HG03342 (cell line): ENCODE measurements around the gene SLC6A6.

Experiments
- ATAC-seq: cut with Tn5 transposase; IDR thresholded peaks from one replicate; pipeline ENCODE4 v1.9.1; 2021; ENCODE audit warnings: mild to moderate bottlenecking, moderate library complexity; ENCODE audit not compliant: unreplicated experiment

Gene SLC6A6

DNA sequence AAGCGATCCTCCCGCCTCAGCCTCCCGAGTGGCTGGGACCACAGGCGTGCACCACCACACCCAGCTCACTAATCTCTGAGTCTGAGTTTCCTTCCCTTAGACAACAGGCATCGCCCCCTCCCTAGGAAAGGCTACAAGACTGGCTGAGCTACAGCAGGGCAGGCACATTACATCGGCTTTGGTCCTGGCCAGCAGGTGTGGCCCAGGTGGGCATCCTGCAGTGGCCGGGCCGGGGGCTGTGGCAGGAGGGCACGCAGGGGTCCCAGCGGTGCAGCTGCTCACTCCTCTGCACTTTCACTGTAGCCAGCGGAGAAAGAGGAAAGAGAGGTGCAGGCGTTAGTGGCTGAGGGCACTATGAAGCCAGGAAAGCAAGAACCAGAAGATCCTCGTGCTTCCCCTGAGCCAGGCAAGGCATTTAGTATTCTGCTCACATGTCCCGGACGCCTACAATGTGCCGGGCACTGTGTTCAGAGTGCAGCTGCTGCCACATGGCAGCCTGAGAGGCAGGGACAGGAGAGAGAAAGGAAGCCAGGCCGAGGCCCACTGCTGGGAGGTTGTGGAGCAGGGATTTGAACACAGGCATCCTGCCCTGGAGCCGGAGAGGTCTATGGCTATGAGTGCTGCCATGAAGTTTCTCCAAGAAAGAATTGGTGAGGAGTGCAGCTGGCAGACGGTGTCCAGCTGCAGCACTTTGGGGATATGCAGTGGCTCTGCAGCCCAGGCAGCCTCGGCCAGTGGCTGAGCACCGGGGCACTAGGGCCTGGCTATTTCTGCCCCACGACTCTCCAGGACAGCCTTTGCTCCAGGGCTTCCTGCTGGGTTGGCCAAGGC is 115.4 kb downstream of the SLC6A6 start:
- ATAC-seq = no peak

DNA sequence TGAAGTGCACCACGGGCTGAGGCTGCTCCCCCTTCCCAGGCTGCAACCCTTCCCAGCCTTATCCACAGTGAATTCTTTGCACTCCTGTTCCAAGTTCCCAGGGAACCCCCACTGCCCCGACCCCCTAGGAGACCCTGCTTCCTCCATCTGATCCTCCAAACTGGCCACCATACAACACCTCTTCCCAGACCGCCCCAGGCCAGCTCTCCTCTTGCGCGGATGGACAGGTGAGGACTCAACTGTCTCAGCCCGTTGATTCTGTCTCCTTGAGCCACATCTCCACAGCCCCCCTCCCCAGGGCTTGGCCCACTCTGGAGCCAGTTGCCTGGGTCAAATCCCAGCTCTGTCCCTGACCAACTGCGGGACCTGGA is 116.0 kb downstream of the SLC6A6 start:
- no peak for ATAC-seq

DNA sequence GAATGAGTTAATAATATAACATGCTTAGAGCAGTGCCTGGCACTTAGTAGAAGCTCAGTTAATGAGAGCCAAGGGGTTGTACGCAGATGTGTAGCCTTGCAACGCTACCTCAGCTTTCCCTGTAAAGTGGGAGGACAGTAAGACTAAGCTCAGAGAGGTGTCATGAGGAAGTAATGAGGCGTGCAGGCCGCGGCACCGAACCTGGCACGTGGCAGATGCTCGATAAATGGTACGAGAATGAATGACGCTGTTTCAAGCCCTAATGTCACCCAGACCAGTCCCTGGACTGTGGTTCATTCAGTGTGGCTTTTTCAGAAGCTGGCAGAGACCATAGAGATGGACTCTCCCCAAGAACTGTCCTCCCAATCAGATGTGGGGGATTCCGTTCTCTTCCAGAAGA is 116.5 kb downstream of the SLC6A6 start:
- ATAC-seq = no peak

DNA sequence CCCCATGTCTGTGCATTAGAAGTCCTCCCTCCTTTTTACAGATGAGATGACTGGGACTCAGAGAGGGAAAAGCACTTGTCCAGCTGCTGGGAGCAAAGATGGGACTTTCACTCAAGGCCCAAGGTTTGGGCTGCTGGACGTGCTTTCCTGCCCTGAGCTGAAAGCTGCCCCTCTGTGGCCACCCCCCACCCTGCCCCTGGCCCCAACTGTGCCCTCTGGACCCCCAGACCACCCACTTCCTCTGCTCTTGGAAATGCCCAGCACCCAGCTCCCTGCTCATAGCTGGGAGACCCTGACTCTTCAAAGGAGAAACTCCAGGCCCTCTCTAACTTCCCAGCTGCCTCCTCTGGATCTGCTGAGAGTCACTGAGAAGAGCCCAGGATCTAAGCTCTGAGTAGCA is 117.0 kb downstream of the SLC6A6 start:
- ATAC-seq = no peak

DNA sequence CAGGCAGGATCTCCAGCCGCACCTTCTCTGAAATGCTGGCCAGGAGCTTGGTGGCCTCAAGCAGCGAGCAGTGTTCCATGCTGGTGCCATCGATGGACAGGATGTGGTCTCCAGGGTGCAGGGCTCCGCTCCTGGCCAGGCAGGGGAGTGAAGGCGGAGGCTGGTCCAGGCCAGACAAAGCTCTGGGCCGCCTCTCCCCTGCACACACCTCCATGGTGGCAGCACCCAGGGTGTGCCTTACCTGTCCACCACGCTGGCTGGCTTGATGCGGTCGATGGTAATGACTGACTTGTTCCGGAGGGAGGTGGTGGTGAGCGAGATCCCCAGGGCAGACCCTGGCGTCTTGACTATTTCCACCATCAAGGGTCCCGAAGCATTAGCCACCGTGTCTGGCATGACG is 117.7 kb downstream of the SLC6A6 start:
- no peak for ATAC-seq

DNA sequence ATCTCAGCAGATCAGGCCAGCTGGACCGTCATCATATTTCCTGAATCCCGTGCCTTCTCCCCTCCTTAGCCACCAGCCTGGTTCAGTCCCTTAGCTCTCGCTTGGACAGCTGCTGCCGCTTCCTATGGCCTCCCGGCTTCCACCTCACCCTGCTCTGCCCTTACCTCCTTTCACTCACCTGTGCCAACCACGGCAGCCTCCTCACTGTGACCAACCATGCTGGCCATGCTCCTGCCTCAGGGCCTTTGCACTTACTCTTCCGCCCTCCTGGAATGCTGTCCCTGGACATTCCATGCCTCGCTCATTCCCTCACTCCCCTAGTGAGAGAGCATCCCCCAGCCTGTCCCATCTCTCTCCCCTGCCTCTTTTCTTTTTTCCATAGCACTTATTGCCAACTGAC is 118.6 kb downstream of the SLC6A6 start:
- no peak for ATAC-seq

DNA sequence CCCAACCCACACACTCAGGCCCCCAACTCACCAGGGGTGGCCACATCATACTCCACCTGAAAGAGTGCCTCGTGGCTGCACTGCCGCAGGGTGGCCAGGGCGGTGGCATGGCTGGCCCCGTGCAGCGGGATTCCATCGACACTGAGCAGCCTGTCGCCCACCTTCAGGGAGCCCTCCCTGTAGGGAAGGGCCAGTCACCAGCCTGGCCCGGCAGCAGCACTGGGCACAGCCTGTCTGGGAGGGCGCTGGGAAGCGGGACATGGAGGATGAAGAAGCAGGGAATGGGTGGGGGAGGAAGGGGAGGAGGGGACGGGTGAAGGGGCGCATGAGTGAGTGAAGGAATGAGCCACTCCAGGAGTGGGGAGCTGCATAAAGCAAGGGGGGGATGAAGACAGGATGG is 119.2 kb downstream of the SLC6A6 start:
- ATAC-seq = no peak

DNA sequence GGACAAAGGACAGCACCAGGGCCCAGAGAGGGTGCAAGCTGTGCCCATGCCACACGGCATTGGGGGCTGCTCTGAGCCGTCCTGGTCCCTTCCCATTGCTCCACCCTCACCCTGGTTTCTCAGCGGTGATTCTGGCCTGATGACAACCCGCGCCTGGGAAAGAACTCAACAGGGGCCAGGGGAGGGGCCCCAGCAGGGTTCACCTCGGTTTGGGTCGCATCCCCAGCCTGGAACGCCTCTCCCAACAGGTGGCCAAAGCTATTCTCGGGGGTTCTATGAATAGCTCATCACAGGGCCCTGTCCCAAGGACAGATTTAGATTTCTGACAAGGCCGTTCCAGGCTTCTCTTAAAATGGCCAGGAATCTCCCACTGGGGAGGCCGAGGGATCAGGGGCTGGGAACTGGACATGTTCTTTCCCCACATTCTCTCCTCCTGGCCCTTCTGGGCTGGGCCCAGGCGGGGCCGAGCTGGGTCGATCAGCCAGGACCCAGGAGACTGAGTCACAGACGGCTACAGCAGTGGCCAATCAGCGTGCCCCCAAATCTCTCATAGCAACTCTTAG is 119.8 kb downstream of the SLC6A6 start:
- no peak for ATAC-seq

DNA sequence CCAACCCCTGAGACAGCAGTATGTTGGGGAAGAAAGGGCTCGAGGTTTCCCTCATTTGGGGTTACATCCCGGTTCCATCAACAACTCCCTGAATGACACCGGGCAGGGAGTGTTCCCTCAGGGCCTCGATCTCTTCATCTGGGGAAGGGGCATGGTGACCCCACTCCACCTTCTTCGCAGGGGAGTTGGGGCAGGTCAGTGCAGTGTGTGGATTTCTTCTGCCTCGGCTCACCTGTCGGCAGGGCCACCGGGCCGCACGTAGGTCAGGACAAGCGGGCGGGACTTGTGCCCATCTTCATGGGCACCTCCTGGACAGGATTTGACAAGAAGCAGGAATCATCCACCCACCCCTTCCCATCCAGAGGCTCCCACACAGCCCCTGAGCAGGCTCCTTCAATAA is 120.4 kb downstream of the SLC6A6 start:
- ATAC-seq = no peak

DNA sequence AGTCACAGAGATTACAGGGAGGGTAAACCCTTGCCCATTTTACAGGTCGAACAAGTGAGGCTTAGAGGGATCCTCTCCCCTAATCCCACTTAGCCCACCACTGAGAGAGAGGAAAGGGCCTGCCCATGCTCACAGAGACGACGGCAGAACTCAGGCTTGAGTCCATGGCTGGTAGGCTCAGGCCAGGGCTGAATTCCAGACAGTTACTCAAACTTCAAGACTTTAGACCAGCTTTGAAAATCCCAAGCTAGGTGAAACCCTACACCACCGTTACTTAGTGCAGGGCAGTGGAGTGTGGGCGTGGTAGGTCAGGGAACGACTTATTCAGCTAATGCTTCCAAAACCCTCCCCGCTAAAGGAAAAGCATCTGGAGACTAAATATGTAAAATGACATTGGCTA is 121.4 kb downstream of the SLC6A6 start:
- ATAC-seq = no peak

DNA sequence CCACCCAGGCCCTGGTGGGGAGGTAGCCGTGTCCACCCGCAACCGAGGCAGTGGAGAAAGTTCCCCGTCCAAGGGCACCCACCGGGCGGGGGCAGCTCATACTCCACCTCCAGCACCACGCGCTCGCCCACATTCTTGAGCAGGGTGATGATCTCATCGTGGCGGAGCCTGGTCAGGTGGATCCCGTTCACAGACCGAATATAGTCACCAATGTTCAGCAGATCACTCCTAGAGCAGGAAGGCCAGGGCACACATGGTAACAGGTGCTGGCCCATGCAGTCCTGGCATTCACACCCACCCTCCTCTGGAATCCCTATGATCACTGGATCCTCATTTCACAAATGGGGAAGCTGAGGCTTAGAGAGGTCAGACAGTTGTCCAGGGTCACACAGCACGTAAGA is 121.9 kb downstream of the SLC6A6 start:
- ATAC-seq = no peak

DNA sequence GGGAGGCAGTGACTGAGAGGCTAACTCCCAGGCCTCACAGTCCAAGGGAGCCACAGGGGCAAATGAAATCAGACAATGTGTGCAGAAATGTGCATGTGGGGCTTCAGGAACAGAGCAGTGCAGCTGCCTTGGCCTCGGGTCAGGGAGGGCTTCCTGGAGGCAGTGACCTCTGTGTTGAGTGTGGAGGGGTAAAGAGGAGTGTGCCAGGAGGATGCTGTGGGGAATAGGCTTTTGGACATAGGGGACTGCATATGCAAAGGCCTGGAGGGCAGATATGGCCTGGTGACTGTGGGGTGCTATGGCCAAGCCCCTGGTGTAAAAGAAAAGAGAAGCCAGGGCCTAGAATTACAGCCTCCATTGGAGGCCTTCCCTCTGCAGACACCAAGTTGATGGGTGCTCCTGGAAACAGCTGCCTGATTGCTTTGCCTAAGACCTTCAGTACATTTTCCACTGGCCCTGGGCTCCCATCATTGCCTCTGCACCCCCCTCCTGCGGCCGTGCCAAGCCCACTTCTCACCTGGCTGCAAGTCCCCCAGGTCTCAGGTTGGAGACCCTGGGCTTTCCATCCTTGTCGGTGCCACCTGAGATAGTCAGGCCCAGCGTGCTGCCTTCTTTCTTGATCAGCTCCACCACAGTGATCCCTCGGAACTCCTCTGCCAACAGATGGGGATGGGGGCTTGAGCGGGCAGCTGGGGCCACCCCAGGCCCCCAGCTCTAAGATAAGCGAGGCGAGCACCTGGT is 122.7 kb downstream of the SLC6A6 start:
- no peak for ATAC-seq

DNA sequence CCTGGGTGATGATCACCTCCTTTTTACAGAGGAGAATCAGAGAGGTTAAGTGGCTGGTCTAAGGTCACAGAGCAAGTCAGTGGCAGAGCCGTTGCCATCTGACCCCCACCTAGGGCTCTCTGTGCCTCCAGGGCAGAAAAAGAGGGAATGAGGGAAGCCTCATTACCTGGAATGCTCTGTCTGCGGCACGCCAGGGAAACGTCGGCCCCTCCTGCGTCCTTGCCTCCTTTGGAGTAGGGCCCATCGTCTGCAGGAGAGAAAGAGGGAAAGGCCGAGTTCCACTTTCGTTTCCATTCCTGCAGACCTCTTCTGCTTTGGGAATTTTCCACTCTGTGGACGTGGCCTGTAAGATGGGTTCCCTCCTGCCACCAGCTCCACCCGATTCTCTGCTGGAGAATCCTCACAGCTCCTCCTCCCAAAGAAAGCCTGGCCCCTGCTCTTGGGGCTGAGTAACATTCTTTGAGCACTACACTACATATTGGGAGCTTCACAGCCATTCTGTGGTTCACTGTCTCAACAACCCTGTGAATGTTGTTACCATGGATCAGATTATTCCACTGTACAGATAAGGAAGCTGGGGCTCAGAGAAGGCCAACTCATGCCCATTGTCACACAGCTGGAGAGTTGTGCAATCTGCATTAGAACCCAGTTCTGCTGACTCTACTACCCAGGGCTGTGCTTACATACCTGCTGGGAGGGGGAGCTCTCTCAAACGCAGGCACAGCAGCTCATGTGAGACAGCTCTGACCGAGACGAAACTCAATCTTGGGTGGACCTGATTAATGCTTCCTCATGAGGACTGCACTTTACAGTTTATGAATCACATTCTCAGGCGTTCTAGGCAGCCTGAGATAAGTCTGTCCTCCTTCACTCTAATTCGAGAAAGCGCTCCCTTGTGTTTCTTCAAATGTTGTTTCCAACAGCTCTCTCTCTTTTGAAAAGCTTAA is 123.6 kb downstream of the SLC6A6 start:
- ATAC-seq = no peak

DNA sequence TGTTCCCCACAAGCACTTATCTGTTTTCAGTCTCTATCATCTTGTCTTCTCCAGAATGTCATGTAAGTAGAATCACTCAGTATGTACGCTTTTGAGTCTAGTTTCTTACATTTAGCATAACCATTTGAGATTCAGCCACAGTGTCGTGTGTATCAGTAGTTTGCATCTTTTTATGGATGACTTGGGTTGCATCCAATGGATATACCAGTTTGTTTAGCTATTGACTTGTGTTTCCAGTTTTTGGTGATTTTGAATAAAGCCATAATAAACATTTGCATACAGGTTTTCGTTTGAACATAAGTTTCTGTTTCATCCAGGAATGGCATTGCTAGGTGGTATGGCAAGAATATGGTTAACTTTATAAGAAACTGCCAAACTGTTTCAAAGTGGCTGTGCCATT is 125.7 kb downstream of the SLC6A6 start:
- no peak for ATAC-seq

DNA sequence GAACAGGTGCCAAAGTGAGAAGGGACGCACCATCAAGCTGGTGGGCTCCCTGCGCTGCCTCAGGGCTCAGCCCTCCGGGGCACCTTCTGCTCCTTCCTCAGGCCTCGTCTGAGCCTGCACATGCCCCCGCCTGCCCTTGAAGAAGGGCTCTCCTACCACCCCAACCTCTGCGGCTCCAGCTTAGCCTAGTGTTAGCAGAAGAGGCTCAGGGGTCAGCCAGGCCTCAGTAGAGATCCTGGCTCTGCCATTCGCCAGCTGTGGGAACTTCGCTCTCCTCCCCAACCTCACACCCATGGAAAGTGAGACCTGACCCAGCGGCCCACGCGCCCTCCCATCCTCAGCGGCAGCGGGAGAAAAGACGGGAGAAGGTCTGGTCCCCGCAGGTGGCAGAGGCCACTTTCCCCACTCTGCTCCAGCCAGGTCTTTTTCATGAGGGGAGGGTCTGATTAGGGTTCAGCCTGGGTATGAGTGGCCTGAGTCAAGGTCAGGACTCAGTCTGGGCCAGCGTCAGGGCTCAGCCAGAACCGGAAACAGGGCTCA is 129.5 kb downstream of the SLC6A6 start:
- ATAC-seq = no peak

DNA sequence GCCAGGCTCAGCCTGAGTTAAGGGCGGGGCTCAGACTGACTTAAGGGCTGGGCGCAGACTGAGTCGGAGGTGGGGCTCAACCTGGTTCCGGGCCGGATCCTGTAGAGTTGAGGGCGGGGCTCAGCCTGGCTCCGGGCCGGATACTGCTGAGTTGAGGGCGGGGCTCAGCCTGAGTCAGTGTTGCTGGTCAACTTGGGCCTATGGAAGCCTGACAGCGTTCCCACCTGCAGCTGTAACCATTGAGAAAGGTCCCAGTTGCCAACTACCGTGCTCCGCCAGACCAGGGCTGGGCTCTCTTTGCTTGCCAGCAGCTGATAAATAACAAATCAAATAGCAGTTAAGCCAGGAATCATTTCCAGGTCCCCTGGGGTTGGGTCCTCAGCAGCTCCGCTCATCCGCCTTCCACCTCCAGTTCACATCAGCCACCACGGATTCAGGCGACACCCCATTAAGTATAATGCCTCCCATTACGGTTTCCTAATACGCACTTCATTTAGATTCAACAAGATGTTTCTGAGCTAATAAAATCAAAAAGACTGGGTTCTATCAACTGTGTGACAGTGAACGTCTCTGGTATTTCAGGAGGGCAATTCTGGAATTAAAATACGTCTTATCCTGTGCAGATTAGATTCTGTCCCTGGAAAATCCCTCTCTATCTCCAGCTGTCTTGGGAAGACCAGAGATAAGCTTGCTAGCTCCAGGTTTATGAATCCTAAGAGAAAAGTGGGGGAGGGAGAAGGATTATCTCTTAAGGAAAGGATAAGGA is 130.5 kb downstream of the SLC6A6 start:
- ATAC-seq = no peak

DNA sequence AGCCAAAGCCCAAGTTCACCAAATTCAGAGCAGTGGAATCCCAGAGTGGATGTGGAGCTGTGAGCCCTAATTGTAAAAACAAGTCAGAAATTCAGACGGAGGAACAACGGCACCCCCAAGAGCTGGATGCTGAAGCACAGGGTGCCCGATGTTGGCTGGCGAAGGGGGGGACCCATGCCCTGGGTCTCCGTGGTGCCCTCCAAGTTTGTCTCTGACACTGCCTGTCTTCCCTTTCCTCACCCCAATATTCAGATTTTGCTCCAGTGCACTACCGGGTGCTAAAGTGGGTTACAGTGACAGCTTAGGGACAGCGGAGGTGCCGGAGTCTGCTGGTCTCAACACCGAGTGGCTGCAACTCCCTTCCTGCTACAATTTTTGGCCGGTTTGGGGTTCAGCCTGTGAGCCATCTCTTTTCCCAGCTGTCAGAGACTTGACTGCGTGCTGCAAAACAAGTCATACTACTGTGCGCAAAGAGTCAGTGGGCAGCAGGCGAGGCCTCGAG is 131.1 kb downstream of the SLC6A6 start:
- ATAC-seq = no peak

DNA sequence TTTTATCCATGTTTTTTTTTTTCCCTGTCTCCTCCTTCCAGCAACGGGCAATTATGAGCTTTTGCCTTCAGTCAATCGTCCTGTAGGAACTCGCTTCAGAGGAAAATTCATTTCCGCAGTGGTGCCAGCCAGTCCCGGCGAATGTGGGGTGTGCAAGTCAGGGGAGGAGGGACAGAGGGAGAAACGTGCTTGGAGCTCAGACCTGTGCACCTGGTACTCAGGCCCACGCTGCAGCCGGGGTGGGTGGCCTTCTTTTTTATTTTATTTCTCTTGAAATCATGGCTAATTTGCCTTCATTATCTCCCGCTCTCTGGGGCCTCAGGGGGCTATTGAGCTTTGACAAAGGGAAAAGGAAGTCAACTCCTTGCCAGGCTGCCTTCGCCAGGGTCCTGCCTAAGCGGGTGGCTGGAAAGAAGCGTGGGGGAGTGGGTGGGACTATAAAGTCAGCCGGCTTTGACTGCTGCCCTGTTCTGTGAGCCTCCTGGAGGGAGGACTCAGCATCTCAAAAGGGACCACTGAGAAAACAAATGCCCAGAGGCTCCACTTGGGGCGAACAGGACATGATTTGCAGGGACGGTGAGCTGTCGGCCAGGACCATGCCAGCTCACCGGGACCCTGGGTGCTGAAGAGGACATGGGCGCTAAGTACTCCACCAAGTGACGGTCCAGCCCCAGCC is 132.2 kb downstream of the SLC6A6 start:
- ATAC-seq = no peak

DNA sequence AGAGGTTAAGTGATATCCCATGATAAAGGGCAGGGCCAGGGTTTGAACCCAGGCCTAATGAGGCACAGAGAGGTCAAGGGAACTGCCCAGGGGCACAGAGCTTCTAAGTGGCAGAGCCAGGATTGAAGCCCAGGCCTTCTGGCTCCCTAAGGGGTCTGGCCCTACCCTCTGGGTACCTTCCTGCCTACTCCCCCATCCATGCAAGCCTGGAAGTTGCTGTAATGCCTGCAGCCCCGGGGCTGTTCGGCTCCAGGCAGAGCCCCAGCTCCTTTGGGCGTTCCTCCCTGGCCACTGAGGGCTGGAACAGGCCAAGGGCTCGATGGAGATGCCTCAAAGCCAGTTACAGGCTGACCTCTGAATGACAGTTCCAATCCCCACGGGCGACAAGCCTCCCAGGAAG is 133.2 kb downstream of the SLC6A6 start:
- ATAC-seq = no peak
